IPS DF 6.9 (cell line): ENCODE data around the gene EIF4G3.
"Not testable (repeated sequence)": the region's sequence is repeated elsewhere in the genome, so short reads cannot be mapped to it uniquely, and the experiment has no call there.

Experiments used
- DNase-seq: peaks from one replicate; pipeline ENCODE4 v3.0.0-alpha.2; 2013; ENCODE audit warnings: low read depth, low spot score
- H3K27ac ChIP-seq: one replicate; pipeline ENCODE4 v1.5.1; 2013; ENCODE audit warnings: low read length, control low read depth
- H3K27me3 ChIP-seq: 2 replicates; pipeline ENCODE4 v1.6.1; 2013; ENCODE audit warnings: mild to moderate bottlenecking, low read length; ENCODE audit not compliant: control insufficient read depth, insufficient read depth
- H3K36me3 ChIP-seq: 2 replicates; pipeline ENCODE4 v1.6.1; 2013; ENCODE audit warnings: low read length; ENCODE audit not compliant: control insufficient read depth, insufficient read depth
- H3K4me1 ChIP-seq: 2 replicates; pipeline ENCODE4 v1.6.1; 2013; ENCODE audit warnings: low read length; ENCODE audit not compliant: control insufficient read depth, insufficient read depth
- H3K4me3 ChIP-seq: 2 replicates; pipeline ENCODE4 v1.5.1; 2013; ENCODE audit warnings: mild to moderate bottlenecking, low read length
- H3K9me3 ChIP-seq: 2 replicates; pipeline ENCODE4 v1.6.1; 2013; ENCODE audit warnings: low read length, inconsistent platforms; ENCODE audit not compliant: control insufficient read depth, insufficient read depth
- WGBS: extraction: QIAGEN DNeasy Blood & Tissue Kit; methylation state at CpG from one replicate; pipeline ENCODE4 v1.1.7; 2013; ENCODE audit warnings: mixed read lengths, missing lambda C conversion rate; ENCODE audit not compliant: insufficient read length, insufficient coverage; 5-methylcytosine and 5-hydroxymethylcytosine counted together

Gene EIF4G3

GRCh38 chr1:21153388-21153787 lies 23.3 kb downstream of the EIF4G3 start:
- Histone ChIP-seq H3K9me3 (no peaks in the 10 kb centered on the region), H3K27ac (no peak overlapping the region)
- no peak for DNase-seq

GRCh38 chr1:21152423-21153100 lies 24.1 kb downstream of the EIF4G3 start:
- no peak for DNase-seq
- Histone ChIP-seq H3K27me3 (no peaks in the 10 kb centered on the region), H3K4me1 (no peaks in the 10 kb centered on the region), H3K4me3 (no peak overlapping the region), H3K36me3 (no peaks in the 10 kb centered on the region), H3K27ac (no peak overlapping the region), H3K9me3 (no peaks in the 10 kb centered on the region)
- no CpG with 5 or more reads among the region's 4 CpGs for WGBS

More at GRCh38 chr1:21153388-21153787, 23.3 kb downstream of the EIF4G3 start:
- Histone ChIP-seq H3K27me3 (no peaks in the 10 kb centered on the region), H3K4me3 (no peak overlapping the region), H3K4me1 (no peaks in the 10 kb centered on the region), H3K36me3 (no peaks in the 10 kb centered on the region)
- WGBS = no CpG with 5 or more reads among the region's 6 CpGs

DNA sequence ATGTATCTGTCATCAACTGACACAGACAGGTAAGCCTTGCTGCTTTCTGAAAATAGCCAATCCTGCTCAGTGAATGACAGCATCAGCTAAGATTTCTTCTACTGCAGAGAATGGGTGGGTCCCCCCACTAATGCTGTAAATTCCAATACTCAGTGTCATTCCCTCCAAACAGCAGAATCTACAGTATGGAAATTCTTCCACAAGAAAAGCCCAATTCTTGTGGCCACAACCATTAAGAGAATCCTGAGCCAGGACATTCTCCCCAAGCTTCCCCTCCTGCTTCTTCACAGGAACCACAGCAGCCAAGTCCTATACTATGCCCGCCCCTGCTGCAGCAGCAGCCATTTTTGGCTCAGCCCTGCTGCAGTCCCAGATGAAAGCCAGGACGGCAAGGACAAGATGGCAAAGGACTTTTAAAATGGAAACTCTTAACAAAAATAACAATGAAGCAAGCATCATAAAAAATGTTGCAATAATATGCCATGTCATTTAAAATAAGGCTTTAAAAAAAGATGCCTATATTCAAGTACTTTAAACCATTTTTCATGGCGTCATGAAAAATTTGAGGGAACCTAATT lies 26.8 kb downstream of the EIF4G3 start:
- Histone ChIP-seq H3K27me3 (no peaks in the 10 kb centered on the region), H3K4me1 (no peaks in the 10 kb centered on the region), H3K4me3 (no peak overlapping the region), H3K9me3 (no peaks in the 10 kb centered on the region), H3K36me3 (no peaks in the 10 kb centered on the region), H3K27ac (no peak overlapping the region)
- DNase-seq = no peak
- no CpG with 5 or more reads among the region's 3 CpGs for WGBS

- DNase-seq = no peak
- H3K4me1 ChIP-seq = no peaks in the 10 kb centered on the region
- H3K27me3 ChIP-seq = no peaks in the 10 kb centered on the region
- H3K9me3 ChIP-seq = no peaks in the 10 kb centered on the region
- no peak overlapping the region for H3K4me3 ChIP-seq
- no CpG with 5 or more reads among the region's 3 CpGs for WGBS
- H3K27ac ChIP-seq = no peak overlapping the region
- H3K36me3 ChIP-seq = no peaks in the 10 kb centered on the region
Observed at GRCh38 chr1:21149430-21149854, 27.3 kb downstream of the EIF4G3 start.

GRCh38 chr1:21143752-21144151 lies 32.9 kb downstream of the EIF4G3 start:
- no peaks in the 10 kb centered on the region for H3K4me1 ChIP-seq
- no peaks in the 10 kb centered on the region for H3K9me3 ChIP-seq
- no peak for DNase-seq
- no peak overlapping the region for H3K4me3 ChIP-seq
- no peaks in the 10 kb centered on the region for H3K36me3 ChIP-seq
- H3K27ac ChIP-seq = no peak overlapping the region
- WGBS = no CpG with 5 or more reads among the region's 2 CpGs
- H3K27me3 ChIP-seq = no peaks in the 10 kb centered on the region

DNA sequence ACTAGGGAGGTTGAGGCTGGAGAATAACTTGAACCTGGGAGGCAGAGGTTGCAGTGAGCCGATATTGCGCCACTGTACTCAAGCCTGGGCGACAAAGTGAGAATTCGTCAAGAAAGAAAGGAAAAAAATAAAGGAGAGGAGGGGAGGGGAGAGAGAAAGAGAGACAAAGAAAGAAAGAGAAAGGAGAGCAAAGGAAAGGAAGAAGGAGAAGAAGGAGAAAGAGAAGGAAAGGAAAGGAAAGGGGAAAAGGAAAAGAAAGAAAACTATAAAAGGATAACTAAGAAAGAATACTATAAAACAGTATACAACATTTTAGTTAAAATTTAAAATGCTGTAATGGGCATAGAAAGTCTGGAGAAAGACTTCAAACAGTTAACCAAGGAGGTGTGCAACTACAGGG lies 33.6 kb downstream of the EIF4G3 start:
- no peak for DNase-seq
- H3K36me3 ChIP-seq = no peaks in the 10 kb centered on the region
- no peaks in the 10 kb centered on the region for H3K9me3 ChIP-seq
- no peak overlapping the region for H3K4me3 ChIP-seq
- no CpG with 5 or more reads among the region's 4 CpGs for WGBS
- H3K4me1 ChIP-seq = no peaks in the 10 kb centered on the region
- H3K27ac ChIP-seq = no peak overlapping the region
- no peaks in the 10 kb centered on the region for H3K27me3 ChIP-seq

- Histone ChIP-seq H3K4me3 (no peak overlapping the region), H3K9me3 (no peaks in the 10 kb centered on the region), H3K4me1 (no peaks in the 10 kb centered on the region), H3K36me3 (no peaks in the 10 kb centered on the region), H3K27ac (no peak overlapping the region), H3K27me3 (no peaks in the 10 kb centered on the region)
- WGBS = no CpG with 5 or more reads among the region's 1 CpG
- no peak for DNase-seq
Observed at GRCh38 chr1:21141030-21141429, 35.7 kb downstream of the EIF4G3 start.

DNA sequence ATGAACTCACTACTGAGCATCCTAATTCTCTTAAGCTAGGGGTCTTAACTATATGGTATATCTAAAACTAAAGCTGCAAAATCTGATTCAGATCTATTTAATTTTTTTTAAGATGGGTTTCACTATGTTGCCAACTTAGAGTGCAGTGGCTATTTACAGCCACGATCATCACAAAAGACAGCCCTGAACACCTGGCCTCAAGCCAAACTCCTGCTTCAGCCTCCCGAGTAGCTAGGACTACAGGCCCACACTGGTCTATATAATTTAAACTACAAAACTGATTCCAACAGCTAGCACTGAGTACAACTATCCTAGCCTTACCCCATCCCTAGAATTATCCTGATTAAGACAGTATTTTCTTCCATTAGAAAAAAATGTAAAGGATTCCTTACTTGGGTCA lies 37.1 kb downstream of the EIF4G3 start:
- H3K36me3 ChIP-seq = no peaks in the 10 kb centered on the region
- H3K27me3 ChIP-seq = no peaks in the 10 kb centered on the region
- WGBS = no CpG with 5 or more reads among the region's 2 CpGs
- no peak overlapping the region for H3K4me3 ChIP-seq
- H3K27ac ChIP-seq = no peak overlapping the region
- DNase-seq = no peak
- H3K4me1 ChIP-seq = no peaks in the 10 kb centered on the region
- no peaks in the 10 kb centered on the region for H3K9me3 ChIP-seq

DNA sequence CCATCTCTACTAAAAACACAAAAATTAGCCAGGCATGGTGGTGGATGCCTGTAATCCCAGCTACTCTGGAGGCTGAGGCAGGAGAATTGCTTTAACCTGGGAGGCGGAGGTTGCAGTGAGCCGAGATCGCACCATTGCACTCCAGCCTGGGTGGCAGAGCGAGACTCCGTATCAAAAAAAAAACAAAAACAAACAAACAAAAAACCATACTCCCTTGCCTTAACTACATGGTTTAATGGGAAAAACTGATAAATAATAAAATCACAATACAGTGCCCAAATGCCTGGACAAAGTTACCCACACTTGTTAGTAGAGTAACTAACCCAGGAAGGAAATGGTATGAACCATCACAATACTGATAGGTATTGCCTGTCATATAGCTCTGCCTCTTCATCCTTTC lies 40.4 kb downstream of the EIF4G3 start:
- not testable (repeated sequence) for H3K27me3 ChIP-seq, H3K9me3 ChIP-seq, DNase-seq, H3K4me1 ChIP-seq, H3K36me3 ChIP-seq, H3K4me3 ChIP-seq, H3K27ac ChIP-seq
- WGBS = no CpG with 5 or more reads among the region's 5 CpGs

GRCh38 chr1:21131200-21131599 lies 45.5 kb downstream of the EIF4G3 start:
- no peaks in the 10 kb centered on the region for H3K4me1 ChIP-seq
- no peaks in the 10 kb centered on the region for H3K36me3 ChIP-seq
- WGBS = no CpG with 5 or more reads among the region's 1 CpG
- DNase-seq = no peak
- no peaks in the 10 kb centered on the region for H3K27me3 ChIP-seq
- H3K9me3 ChIP-seq = no peaks in the 10 kb centered on the region
- H3K4me3 ChIP-seq = no peak overlapping the region
- no peak overlapping the region for H3K27ac ChIP-seq

- no peak for DNase-seq
- H3K27ac ChIP-seq = no peak overlapping the region
Observed at GRCh38 chr1:21129407-21129806, 47.3 kb downstream of the EIF4G3 start.

More at GRCh38 chr1:21129407-21129806, 47.3 kb downstream of the EIF4G3 start:
- no peaks in the 10 kb centered on the region for H3K36me3 ChIP-seq
- no peaks in the 10 kb centered on the region for H3K27me3 ChIP-seq
- no peaks in the 10 kb centered on the region for H3K4me1 ChIP-seq
- no peak overlapping the region for H3K4me3 ChIP-seq
- no CpG with 5 or more reads among the region's 2 CpGs for WGBS
- no peaks in the 10 kb centered on the region for H3K9me3 ChIP-seq
